Activated T-helper 9 cell treated with anti-CD3 and anti-CD28 coated beads, Interleukin-2, amount 50 U/mL, for 16 hours (primary cell): ENCODE data around the gene NSMF.
"Not testable (repeated sequence)": the region's sequence is repeated elsewhere in the genome, so short reads cannot be mapped to it uniquely, and the experiment has no call there.

ENCODE experiments used
- DNase-seq: peaks from one replicate; pipeline ENCODE4 v3.0.0-alpha.2; 2020; ENCODE audit warnings: low read depth

NSMF gene

GRCh38 chr9:137410891-137411249 is 48.3 kb downstream of the NSMF start:
- DNase-seq = no peak

GRCh38 chr9:137410236-137410890 is 48.8 kb downstream of the NSMF start:
- not testable (repeated sequence) for DNase-seq

GRCh38 chr9:137409515-137409914 is 49.6 kb downstream of the NSMF start:
- DNase-seq = no peak

- no peak for DNase-seq
These were observed 50.3 kb downstream of the NSMF start for GRCh38 chr9:137408651-137409405.

- DNase-seq = no peak
These were observed 51.4 kb downstream of the NSMF start for GRCh38 chr9:137407590-137408300.

- peak; percentile 56 for DNase-seq
These were observed 52.1 kb downstream of the NSMF start for GRCh38 chr9:137406876-137407589.

- no peak for DNase-seq
These were observed 52.9 kb downstream of the NSMF start for GRCh38 chr9:137406085-137406760.

- DNase-seq = no peak
These were observed 53.5 kb downstream of the NSMF start for GRCh38 chr9:137405677-137406081.

GRCh38 chr9:137404961-137405567 is 54.1 kb downstream of the NSMF start:
- DNase-seq = no peak

GRCh38 chr9:137403269-137403668 is 55.9 kb downstream of the NSMF start:
- DNase-seq = no peak

GRCh38 chr9:137402746-137403145 is 56.4 kb downstream of the NSMF start:
- DNase-seq = no peak

GRCh38 chr9:137398561-137399468 is 60.3 kb downstream of the NSMF start:
- no peak for DNase-seq

GRCh38 chr9:137397675-137398423 is 61.3 kb downstream of the NSMF start:
- DNase-seq = no peak
